HCT116 (cell line): ENCODE data around the gene HIF1A.
"Not testable (repeated sequence)": the region's sequence is repeated elsewhere in the genome, so short reads cannot be mapped to it uniquely, and the experiment has no call there.

ENCODE experiments used
- EGR1 ChIP-seq: IDR thresholded peaks from 2 replicates; pipeline ENCODE4 v1.6.1; 2012; ENCODE audit warnings: low read depth
- EZH2 ChIP-seq: fragments of 200-600 bp; sonication (generic); IDR thresholded peaks from 2 replicates; pipeline ENCODE4 v1.6.1; 2017; ENCODE audit warnings: antibody characterized with exemption, mixed run types
- EZH2phosphoT487 ChIP-seq: fragments of 200-600 bp; IDR thresholded peaks from 2 replicates; pipeline ENCODE4 v1.6.1; 2018; ENCODE audit warnings: antibody characterized with exemption, borderline replicate concordance
- FOSL1 ChIP-seq: IDR thresholded peaks from 2 replicates; pipeline ENCODE4 v1.6.1; 2012; ENCODE audit warnings: low read depth
- POLR2A ChIP-seq: IDR thresholded peaks from 2 replicates; pipeline ENCODE4 v1.7.0; 2011; ENCODE audit warnings: borderline replicate concordance; ENCODE audit not compliant: insufficient read depth, insufficient read length; ENCODE audit errors: extremely low read depth
- POLR2AphosphoS5 ChIP-seq: IDR thresholded peaks from 2 replicates; pipeline ENCODE4 v1.6.1; 2011; ENCODE audit warnings: mild to moderate bottlenecking, low read depth, low read length, moderate library complexity
- RAD21 ChIP-seq: IDR thresholded peaks from 2 replicates; pipeline ENCODE4 v1.6.1; 2012; ENCODE audit warnings: low read depth, mild to moderate bottlenecking
- SIN3A ChIP-seq: IDR thresholded peaks from 2 replicates; pipeline ENCODE4 v1.6.1; 2012; ENCODE audit warnings: low read depth
- YY1 ChIP-seq: IDR thresholded peaks from 2 replicates; pipeline ENCODE4 v1.6.1; 2011; ENCODE audit warnings: low read length, low read depth, moderate library complexity, mild to moderate bottlenecking; ENCODE audit not compliant: insufficient replicate concordance; ENCODE audit errors: extremely low read depth
- ZFX ChIP-seq: fragments of 450-650 bp; IDR thresholded peaks from 2 replicates; pipeline ENCODE4 v1.6.1; 2017
- TF ChIP-seq, protein P1 (sequence below), 3 experiments: fragments of 200-600 bp in 1 of 3; sonication (generic) in 1 of 3; IDR thresholded peaks in 2 of 3; conservative IDR thresholded peaks in 1 of 3; 2 replicates each; pipeline ENCODE4 v1.5.1; 2012 to 2017; ENCODE audit warnings: low read depth in 2 of 3, low read length in 2 of 3, antibody characterized with exemption in 1 of 3, borderline replicate concordance in 1 of 3, control low read depth in 1 of 3, mild to moderate bottlenecking in 1 of 3, mixed read lengths in 1 of 3, mixed run types in 1 of 3, moderate library complexity in 1 of 3; ENCODE audit not compliant: insufficient read depth in 1 of 3
- TF ChIP-seq, protein P2 (sequence below): IDR thresholded peaks from 2 replicates; pipeline ENCODE4 v1.6.1; 2012; ENCODE audit warnings: low read depth
- TF ChIP-seq, protein P3 (sequence below): IDR thresholded peaks from 2 replicates; pipeline ENCODE4 v1.6.1; 2011; ENCODE audit warnings: mild to moderate bottlenecking, low read length, moderate library complexity; ENCODE audit not compliant: insufficient replicate concordance; ENCODE audit errors: extremely low read depth
- TF ChIP-seq, protein P4 (sequence below): IDR thresholded peaks from 2 replicates; pipeline ENCODE4 v1.6.1; 2012

DNA sequence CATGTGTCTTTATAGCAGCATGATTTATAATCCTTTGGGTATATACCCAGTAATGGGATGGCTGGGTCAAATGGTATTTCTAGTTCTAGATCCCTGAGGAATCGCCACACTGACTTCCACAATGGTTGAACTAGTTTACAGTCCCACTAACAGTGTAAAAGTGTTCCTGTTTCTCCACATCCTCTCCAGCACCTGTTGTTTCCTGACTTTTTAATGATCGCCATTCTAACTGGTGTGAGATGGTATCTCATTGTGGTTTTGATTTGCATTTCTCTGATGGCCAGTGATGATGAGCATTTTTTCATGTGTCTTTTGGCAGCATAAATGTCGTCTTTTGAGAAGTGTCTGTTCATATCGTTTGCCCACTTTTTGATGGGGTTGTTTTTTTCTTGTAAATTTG, 12.5 kb downstream of the HIF1A start:
- not testable (repeated sequence) for TF ChIP-seq YY1, POLR2A, ZFX, SIN3A, EZH2, FOSL1, EGR1, EZH2phosphoT487, POLR2AphosphoS5, RAD21
- TF ChIP-seq, protein P1, sequence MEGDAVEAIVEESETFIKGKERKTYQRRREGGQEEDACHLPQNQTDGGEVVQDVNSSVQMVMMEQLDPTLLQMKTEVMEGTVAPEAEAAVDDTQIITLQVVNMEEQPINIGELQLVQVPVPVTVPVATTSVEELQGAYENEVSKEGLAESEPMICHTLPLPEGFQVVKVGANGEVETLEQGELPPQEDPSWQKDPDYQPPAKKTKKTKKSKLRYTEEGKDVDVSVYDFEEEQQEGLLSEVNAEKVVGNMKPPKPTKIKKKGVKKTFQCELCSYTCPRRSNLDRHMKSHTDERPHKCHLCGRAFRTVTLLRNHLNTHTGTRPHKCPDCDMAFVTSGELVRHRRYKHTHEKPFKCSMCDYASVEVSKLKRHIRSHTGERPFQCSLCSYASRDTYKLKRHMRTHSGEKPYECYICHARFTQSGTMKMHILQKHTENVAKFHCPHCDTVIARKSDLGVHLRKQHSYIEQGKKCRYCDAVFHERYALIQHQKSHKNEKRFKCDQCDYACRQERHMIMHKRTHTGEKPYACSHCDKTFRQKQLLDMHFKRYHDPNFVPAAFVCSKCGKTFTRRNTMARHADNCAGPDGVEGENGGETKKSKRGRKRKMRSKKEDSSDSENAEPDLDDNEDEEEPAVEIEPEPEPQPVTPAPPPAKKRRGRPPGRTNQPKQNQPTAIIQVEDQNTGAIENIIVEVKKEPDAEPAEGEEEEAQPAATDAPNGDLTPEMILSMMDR (IDR thresholded peaks at IDR 0.05 in 2 of 3, conservative IDR thresholded peaks at IDR 0.05 in 1 of 3; ENCODE audit: borderline replicate concordance in 1 of 3, insufficient read depth in 1 of 3, low read depth in 2 of 3, low read length in 2 of 3): not testable (repeated sequence)
- TF ChIP-seq, protein P2, sequence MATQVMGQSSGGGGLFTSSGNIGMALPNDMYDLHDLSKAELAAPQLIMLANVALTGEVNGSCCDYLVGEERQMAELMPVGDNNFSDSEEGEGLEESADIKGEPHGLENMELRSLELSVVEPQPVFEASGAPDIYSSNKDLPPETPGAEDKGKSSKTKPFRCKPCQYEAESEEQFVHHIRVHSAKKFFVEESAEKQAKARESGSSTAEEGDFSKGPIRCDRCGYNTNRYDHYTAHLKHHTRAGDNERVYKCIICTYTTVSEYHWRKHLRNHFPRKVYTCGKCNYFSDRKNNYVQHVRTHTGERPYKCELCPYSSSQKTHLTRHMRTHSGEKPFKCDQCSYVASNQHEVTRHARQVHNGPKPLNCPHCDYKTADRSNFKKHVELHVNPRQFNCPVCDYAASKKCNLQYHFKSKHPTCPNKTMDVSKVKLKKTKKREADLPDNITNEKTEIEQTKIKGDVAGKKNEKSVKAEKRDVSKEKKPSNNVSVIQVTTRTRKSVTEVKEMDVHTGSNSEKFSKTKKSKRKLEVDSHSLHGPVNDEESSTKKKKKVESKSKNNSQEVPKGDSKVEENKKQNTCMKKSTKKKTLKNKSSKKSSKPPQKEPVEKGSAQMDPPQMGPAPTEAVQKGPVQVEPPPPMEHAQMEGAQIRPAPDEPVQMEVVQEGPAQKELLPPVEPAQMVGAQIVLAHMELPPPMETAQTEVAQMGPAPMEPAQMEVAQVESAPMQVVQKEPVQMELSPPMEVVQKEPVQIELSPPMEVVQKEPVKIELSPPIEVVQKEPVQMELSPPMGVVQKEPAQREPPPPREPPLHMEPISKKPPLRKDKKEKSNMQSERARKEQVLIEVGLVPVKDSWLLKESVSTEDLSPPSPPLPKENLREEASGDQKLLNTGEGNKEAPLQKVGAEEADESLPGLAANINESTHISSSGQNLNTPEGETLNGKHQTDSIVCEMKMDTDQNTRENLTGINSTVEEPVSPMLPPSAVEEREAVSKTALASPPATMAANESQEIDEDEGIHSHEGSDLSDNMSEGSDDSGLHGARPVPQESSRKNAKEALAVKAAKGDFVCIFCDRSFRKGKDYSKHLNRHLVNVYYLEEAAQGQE: not testable (repeated sequence)
- TF ChIP-seq, protein P3, sequence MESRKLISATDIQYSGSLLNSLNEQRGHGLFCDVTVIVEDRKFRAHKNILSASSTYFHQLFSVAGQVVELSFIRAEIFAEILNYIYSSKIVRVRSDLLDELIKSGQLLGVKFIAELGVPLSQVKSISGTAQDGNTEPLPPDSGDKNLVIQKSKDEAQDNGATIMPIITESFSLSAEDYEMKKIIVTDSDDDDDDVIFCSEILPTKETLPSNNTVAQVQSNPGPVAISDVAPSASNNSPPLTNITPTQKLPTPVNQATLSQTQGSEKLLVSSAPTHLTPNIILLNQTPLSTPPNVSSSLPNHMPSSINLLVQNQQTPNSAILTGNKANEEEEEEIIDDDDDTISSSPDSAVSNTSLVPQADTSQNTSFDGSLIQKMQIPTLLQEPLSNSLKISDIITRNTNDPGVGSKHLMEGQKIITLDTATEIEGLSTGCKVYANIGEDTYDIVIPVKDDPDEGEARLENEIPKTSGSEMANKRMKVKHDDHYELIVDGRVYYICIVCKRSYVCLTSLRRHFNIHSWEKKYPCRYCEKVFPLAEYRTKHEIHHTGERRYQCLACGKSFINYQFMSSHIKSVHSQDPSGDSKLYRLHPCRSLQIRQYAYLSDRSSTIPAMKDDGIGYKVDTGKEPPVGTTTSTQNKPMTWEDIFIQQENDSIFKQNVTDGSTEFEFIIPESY: not testable (repeated sequence)
- TF ChIP-seq, protein P4, sequence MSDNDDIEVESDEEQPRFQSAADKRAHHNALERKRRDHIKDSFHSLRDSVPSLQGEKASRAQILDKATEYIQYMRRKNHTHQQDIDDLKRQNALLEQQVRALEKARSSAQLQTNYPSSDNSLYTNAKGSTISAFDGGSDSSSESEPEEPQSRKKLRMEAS: not testable (repeated sequence)
